IMR-90 (cell line): ENCODE results near the gene KCTD20. TPM values are rescaled to one million over a fixed set of nuclear protein-coding genes. Genes with fewer than 3 reads are reported as not detected.

ENCODE experiments used
- ATAC-seq: fragments of 200-7000 bp; cut with Tn5 transposase; 2 replicates; pipeline ENCODE4 v1.9.1; 2020; ENCODE audit warnings: low read depth, mild to moderate bottlenecking, moderate library complexity
- BruUV-seq: library from RNA; stranded (reverse); fragments of 400-500 nt; replicated peaks from 2 replicates; lab custom pipeline; 2021; lab: Mats Ljungman, UMichigan
- CTCF ChIA-PET: fragments of 300-600 bp; formaldehyde crosslinking; extraction: SDS; loops from one replicate; lab custom pipeline; 2021; ENCODE audit warnings: antibody characterized with exemption; lab: Yijun Ruan, JAX
- POLR2A ChIA-PET: fragments of 300-600 bp; sonication (Branson Sonifier 250); formaldehyde crosslinking; loops from one replicate; lab custom pipeline; 2022; ENCODE audit warnings: antibody characterized with exemption; ENCODE audit not compliant: unreplicated experiment; lab: Charles Lee
- DNase-seq: peaks from one replicate; pipeline ENCODE4 v3.0.0; 2013
- H2AFZ ChIP-seq: replicated peaks from 2 replicates; pipeline ENCODE3; 2013; ENCODE audit warnings: low read length, mild to moderate bottlenecking; ENCODE audit not compliant: poor library complexity
- H2AK5ac ChIP-seq: 2 replicates; pipeline ENCODE4 v1.6.1; 2013; ENCODE audit warnings: low read depth, low read length, inconsistent platforms
- H2AK9ac ChIP-seq: replicated peaks from 2 replicates; pipeline ENCODE3; 2013; ENCODE audit warnings: mild to moderate bottlenecking, low read depth, low read length, moderate library complexity; ENCODE audit not compliant: poor library complexity
- H2BK120ac ChIP-seq: 2 replicates; pipeline ENCODE4 v1.6.1; 2013; ENCODE audit warnings: low read depth, low read length, inconsistent platforms
- H2BK15ac ChIP-seq: 3 replicates; pipeline ENCODE4 v1.6.1; 2013; ENCODE audit warnings: low read depth, low read length, inconsistent platforms
- H2BK20ac ChIP-seq: 2 replicates; pipeline ENCODE4 v1.6.1; 2013; ENCODE audit warnings: low read depth, mild to moderate bottlenecking, inconsistent platforms, low read length, moderate library complexity
- H2BK5ac ChIP-seq: 2 replicates; pipeline ENCODE4 v1.6.1; 2013; ENCODE audit warnings: mild to moderate bottlenecking, low read depth, low read length, inconsistent platforms; ENCODE audit not compliant: poor library complexity, severe bottlenecking
- H3K14ac ChIP-seq: replicated peaks from 2 replicates; pipeline ENCODE4 v1.6.1; 2013; ENCODE audit warnings: low read depth, low read length, inconsistent platforms
- H3K18ac ChIP-seq: 2 replicates; pipeline ENCODE4 v1.6.1; 2013; ENCODE audit warnings: low read depth, low read length, control low read depth
- H3K23ac ChIP-seq: 2 replicates; pipeline ENCODE4 v1.6.1; 2013; ENCODE audit warnings: low read depth, low read length, inconsistent platforms
- H3K27ac ChIP-seq: 2 replicates; pipeline ENCODE4 v1.5.1; 2013; ENCODE audit warnings: mild to moderate bottlenecking, control low read depth, low read length; ENCODE audit not compliant: insufficient read depth
- H3K27me3 ChIP-seq: 2 replicates; pipeline ENCODE4 v1.6.1; 2013; ENCODE audit warnings: low read length; ENCODE audit not compliant: control insufficient read depth, insufficient read depth
- H3K36me3 ChIP-seq: 2 replicates; pipeline ENCODE4 v1.6.1; 2013; ENCODE audit warnings: low read length, mixed read lengths; ENCODE audit not compliant: control insufficient read depth, insufficient read depth
- H3K4ac ChIP-seq: 2 replicates; pipeline ENCODE4 v1.6.1; 2013; ENCODE audit warnings: low read depth, low read length, inconsistent platforms
- H3K4me1 ChIP-seq: 2 replicates; pipeline ENCODE4 v1.6.1; 2013; ENCODE audit warnings: low read length, mixed read lengths; ENCODE audit not compliant: control insufficient read depth, insufficient read depth
- H3K4me2 ChIP-seq: 2 replicates; pipeline ENCODE4 v1.6.1; 2013; ENCODE audit warnings: low read depth, mild to moderate bottlenecking, control low read depth, low read length, moderate library complexity
- H3K4me3 ChIP-seq: 2 replicates; pipeline ENCODE4 v1.5.1; 2013; ENCODE audit warnings: low read depth, mild to moderate bottlenecking, control low read depth, low read length, moderate library complexity; ENCODE audit not compliant: insufficient read depth
- H3K56ac ChIP-seq: 2 replicates; pipeline ENCODE4 v1.6.1; 2013; ENCODE audit warnings: low read length, inconsistent platforms; ENCODE audit not compliant: insufficient read depth; ENCODE audit errors: extremely low read depth
- H3K79me1 ChIP-seq, 2 experiments: 2 replicates each; pipeline ENCODE4 v1.6.1; 2013; ENCODE audit warnings: low read length in 2 of 2, inconsistent platforms in 1 of 2, low read depth in 1 of 2
- H3K9ac ChIP-seq: 2 replicates; pipeline ENCODE4 v1.6.1; 2013; ENCODE audit warnings: low read depth, low read length, control low read depth
- H3K9me1 ChIP-seq: 2 replicates; pipeline ENCODE4 v1.6.1; 2013; ENCODE audit warnings: low read length, inconsistent platforms; ENCODE audit not compliant: insufficient read depth
- H3K9me3 ChIP-seq: 2 replicates; pipeline ENCODE4 v1.6.1; 2013; ENCODE audit warnings: low read length; ENCODE audit not compliant: control insufficient read depth, insufficient read depth
- H4K20me1 ChIP-seq: 2 replicates; pipeline ENCODE4 v1.6.1; 2013; ENCODE audit warnings: low read length, inconsistent platforms; ENCODE audit not compliant: insufficient read depth
- H4K5ac ChIP-seq: 2 replicates; pipeline ENCODE4 v1.6.1; 2013; ENCODE audit warnings: mild to moderate bottlenecking, low read depth, low read length, control low read depth
- H4K8ac ChIP-seq, 2 experiments: 2 replicates each; pipeline ENCODE4 v1.6.1; 2013; ENCODE audit warnings: low read depth in 2 of 2, low read length in 2 of 2, control low read depth in 1 of 2, inconsistent platforms in 1 of 2
- H4K91ac ChIP-seq: 2 replicates; pipeline ENCODE4 v1.6.1; 2013; ENCODE audit warnings: low read depth, low read length, inconsistent platforms; ENCODE audit not compliant: insufficient read depth
- BHLHE40 ChIP-seq: fragments of 150-350 bp; IDR thresholded peaks from 2 replicates; pipeline ENCODE4 v1.6.1; 2016; ENCODE audit warnings: mild to moderate bottlenecking, low read depth, low read length
- CEBPB ChIP-seq: IDR thresholded peaks from 2 replicates; pipeline ENCODE4 v1.6.1; 2012; ENCODE audit warnings: low read depth, low read length, improper control_type of control experiment
- MAFK ChIP-seq: IDR thresholded peaks from 2 replicates; pipeline ENCODE4 v1.6.1; 2012; ENCODE audit warnings: low read depth, low read length, improper control_type of control experiment
- MAZ ChIP-seq: IDR thresholded peaks from 2 replicates; pipeline ENCODE4 v1.6.1; 2012; ENCODE audit warnings: low read depth, mild to moderate bottlenecking, low read length, improper control_type of control experiment, moderate library complexity, borderline replicate concordance
- MXI1 ChIP-seq: IDR thresholded peaks from 2 replicates; pipeline ENCODE4 v1.6.1; 2012; ENCODE audit warnings: low read depth, mild to moderate bottlenecking, low read length, moderate library complexity, borderline replicate concordance
- NFE2L2 ChIP-seq: fragments of 150-350 bp; IDR thresholded peaks from 2 replicates; pipeline ENCODE4 v1.6.1; 2016; ENCODE audit warnings: low read depth, mild to moderate bottlenecking, low read length
- POLR2A ChIP-seq: IDR thresholded peaks from 2 replicates; pipeline ENCODE4 v1.6.1; 2012; ENCODE audit warnings: mild to moderate bottlenecking, low read depth, low read length
- RAD21 ChIP-seq: IDR thresholded peaks from 2 replicates; pipeline ENCODE4 v1.6.1; 2012; ENCODE audit warnings: low read length, improper control_type of control experiment
- RCOR1 ChIP-seq: IDR thresholded peaks from 2 replicates; pipeline ENCODE4 v1.6.1; 2012; ENCODE audit warnings: mild to moderate bottlenecking, low read length, improper control_type of control experiment; ENCODE audit not compliant: insufficient replicate concordance
- RFX5 ChIP-seq: IDR thresholded peaks from 2 replicates; pipeline ENCODE4 v1.8.0; 2012; ENCODE audit warnings: low read depth, mild to moderate bottlenecking, low read length, moderate library complexity
- SMC3 ChIP-seq: fragments of 150-350 bp; IDR thresholded peaks from 2 replicates; pipeline ENCODE4 v1.6.1; 2016; ENCODE audit warnings: low read depth, mild to moderate bottlenecking, antibody characterized with exemption, low read length, moderate library complexity
- WGBS, 2 experiments: methylation state at CpG; one replicate each; pipeline versions ENCODE4 v1.1.5 to v1.1.7; 2013; ENCODE audit warnings: missing lambda C conversion rate in 2 of 2; ENCODE audit not compliant: insufficient read length in 1 of 2; ENCODE audit errors: extremely low coverage in 2 of 2; 5-methylcytosine and 5-hydroxymethylcytosine counted together
- dilution Hi-C: fragments of 300-500 bp; cut with HindIII; formaldehyde crosslinking; loops from one replicate; pipeline ENCODE4 v1.14.3; 2018; ENCODE audit warnings: low sequenced_read_pairs; ENCODE audit not compliant: unreplicated experiment
- in situ Hi-C: fragments of 300-500 bp; cut with MboI; formaldehyde crosslinking; loops from 3 replicates; pipeline ENCODE4 v1.14.3; 2019; ENCODE audit warnings: low sequenced_read_pairs, inconsistent platforms, mixed read lengths
- intact Hi-C: fragments of 100-400 bp; cut with micrococcal nuclease; formaldehyde crosslinking; loops from 2 replicates; pipeline ENCODE4 v1.10.0; 2022
- polyA plus RNA-seq, 3 experiments: library from polyadenylated mRNA; depleted of rRNA; stranded (reverse); fragments of >200 nt; gene quantifications; 2 replicates each; pipeline ENCODE4 v1.2.3, GENCODE V29; 2012; ENCODE audit warnings: low replicate concordance in 1 of 3
- total RNA-seq: library from RNA; depleted of rRNA; stranded (reverse); fragments of >200 nt; gene quantifications from 2 replicates; pipeline ENCODE4 v1.2.3, GENCODE V29; 2012
- TF ChIP-seq, protein P1 (sequence below): conservative IDR thresholded peaks from 2 replicates; pipeline ENCODE4 v1.5.1; 2012; ENCODE audit warnings: mild to moderate bottlenecking, low read depth, low read length, improper control_type of control experiment
- TF ChIP-seq, protein P2 (sequence below): fragments of 150-350 bp; IDR thresholded peaks from 2 replicates; pipeline ENCODE4 v1.6.1; 2016; ENCODE audit warnings: low read depth, mild to moderate bottlenecking, low read length, moderate library complexity, borderline replicate concordance
- TF ChIP-seq, protein P3 (sequence below): fragments of 150-350 bp; IDR thresholded peaks from 2 replicates; pipeline ENCODE4 v1.6.1; 2017; ENCODE audit warnings: mild to moderate bottlenecking, antibody characterized with exemption, low read length, low read depth

KCTD20 gene
- total and polyA plus RNA-seq, 2 of the 4 experiments (the other 2 are of a cell fraction) = 55.4 to 150 TPM

DNA sequence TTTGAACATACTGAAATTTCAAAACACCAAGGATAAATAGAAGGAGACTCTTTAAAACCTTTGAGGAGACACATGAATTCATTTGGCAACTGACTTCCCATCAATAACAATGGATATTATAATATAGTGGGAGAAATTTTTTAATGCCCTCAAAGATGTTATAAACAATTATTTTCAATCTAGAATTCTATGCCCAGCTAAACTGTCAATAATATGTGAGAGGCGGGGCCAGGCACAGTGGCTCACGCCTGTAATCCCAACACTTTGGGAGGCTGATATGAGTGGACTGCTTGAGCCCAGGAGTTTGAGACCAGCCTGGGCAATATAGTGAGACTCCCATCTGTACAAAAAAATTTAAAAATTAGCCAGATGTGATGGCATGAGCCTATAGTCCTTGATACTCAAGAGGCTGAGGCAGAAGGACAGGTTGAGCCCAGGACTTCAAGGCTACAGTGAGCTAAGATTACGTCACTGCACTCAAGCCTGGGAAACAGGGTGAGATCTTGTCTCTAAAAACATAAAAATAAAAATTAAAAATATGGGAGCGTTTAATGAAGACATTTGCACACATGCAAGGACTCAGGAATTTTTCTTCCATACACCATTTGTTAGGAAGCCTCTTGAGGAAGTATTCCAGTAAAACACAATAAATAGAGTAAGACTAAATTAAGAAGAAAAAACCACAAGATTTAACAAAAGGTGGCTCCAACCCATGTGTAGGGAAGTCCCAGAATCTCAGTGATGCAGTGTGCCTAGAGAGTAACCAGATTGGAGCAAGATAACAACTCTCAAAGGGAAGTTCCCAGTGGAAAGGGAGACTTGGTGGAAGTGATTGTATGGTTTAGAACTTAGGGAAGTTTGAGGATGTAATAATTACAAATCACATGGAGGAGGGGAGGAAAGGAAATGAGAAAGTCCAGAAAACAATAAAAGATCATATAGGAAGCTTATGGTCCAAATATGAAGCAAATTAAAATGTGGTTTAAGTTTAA is 29.0 kb upstream of the KCTD20 start:
- intact Hi-C loops = no loop called here
- H2AFZ ChIP-seq = no peak overlapping the region
- TF ChIP-seq CEBPB = no peak
- no peak for TF ChIP-seq RFX5
- no peak for TF ChIP-seq RAD21
- no peak for TF ChIP-seq BHLHE40
- no peak for TF ChIP-seq MXI1
- TF ChIP-seq, protein P1, sequence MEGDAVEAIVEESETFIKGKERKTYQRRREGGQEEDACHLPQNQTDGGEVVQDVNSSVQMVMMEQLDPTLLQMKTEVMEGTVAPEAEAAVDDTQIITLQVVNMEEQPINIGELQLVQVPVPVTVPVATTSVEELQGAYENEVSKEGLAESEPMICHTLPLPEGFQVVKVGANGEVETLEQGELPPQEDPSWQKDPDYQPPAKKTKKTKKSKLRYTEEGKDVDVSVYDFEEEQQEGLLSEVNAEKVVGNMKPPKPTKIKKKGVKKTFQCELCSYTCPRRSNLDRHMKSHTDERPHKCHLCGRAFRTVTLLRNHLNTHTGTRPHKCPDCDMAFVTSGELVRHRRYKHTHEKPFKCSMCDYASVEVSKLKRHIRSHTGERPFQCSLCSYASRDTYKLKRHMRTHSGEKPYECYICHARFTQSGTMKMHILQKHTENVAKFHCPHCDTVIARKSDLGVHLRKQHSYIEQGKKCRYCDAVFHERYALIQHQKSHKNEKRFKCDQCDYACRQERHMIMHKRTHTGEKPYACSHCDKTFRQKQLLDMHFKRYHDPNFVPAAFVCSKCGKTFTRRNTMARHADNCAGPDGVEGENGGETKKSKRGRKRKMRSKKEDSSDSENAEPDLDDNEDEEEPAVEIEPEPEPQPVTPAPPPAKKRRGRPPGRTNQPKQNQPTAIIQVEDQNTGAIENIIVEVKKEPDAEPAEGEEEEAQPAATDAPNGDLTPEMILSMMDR = no peak
- TF ChIP-seq, protein P2, sequence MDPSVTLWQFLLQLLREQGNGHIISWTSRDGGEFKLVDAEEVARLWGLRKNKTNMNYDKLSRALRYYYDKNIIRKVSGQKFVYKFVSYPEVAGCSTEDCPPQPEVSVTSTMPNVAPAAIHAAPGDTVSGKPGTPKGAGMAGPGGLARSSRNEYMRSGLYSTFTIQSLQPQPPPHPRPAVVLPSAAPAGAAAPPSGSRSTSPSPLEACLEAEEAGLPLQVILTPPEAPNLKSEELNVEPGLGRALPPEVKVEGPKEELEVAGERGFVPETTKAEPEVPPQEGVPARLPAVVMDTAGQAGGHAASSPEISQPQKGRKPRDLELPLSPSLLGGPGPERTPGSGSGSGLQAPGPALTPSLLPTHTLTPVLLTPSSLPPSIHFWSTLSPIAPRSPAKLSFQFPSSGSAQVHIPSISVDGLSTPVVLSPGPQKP = no peak
- no peak for TF ChIP-seq MAFK
- no peak for TF ChIP-seq NFE2L2
- no peak for TF ChIP-seq SMC3
- no peak for TF ChIP-seq MAZ
- TF ChIP-seq POLR2A = no peak
- TF ChIP-seq RCOR1 = no peak
- TF ChIP-seq, protein P3, sequence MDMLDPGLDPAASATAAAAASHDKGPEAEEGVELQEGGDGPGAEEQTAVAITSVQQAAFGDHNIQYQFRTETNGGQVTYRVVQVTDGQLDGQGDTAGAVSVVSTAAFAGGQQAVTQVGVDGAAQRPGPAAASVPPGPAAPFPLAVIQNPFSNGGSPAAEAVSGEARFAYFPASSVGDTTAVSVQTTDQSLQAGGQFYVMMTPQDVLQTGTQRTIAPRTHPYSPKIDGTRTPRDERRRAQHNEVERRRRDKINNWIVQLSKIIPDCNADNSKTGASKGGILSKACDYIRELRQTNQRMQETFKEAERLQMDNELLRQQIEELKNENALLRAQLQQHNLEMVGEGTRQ = no peak

More for the DNA sequence above, 29.0 kb upstream of the KCTD20 start:
- no peak overlapping the region for H3K4me2 ChIP-seq
- DNase-seq = no peak
- in situ Hi-C loops (no loop called here), dilution Hi-C loops (no loop called here)
- H3K4ac ChIP-seq = no peak overlapping the region
- H3K4me3 ChIP-seq = no peak overlapping the region
- no peak overlapping the region for H4K5ac ChIP-seq
- 0 out of 2 replicates have a peak, but pooled peaks cover 3% of the 10 kb centered on the region for H3K9me1 ChIP-seq
- H3K9ac ChIP-seq = no peak overlapping the region
- H4K91ac ChIP-seq = no peak overlapping the region
- no peak overlapping the region for H2BK120ac ChIP-seq
- H3K27ac ChIP-seq = no peak overlapping the region
- ATAC-seq = no peak
- no CpG with 5 or more reads among the region's 4 CpGs for WGBS, 2 experiments
- no peak overlapping the region for H3K56ac ChIP-seq
- no peak overlapping the region for H2AK5ac ChIP-seq
- H2BK5ac ChIP-seq = no peak overlapping the region
- H3K79me1 ChIP-seq = no peaks in the 10 kb centered on the region
- no peak overlapping the region for H4K8ac ChIP-seq
- no peak overlapping the region for H3K23ac ChIP-seq
- H3K9me3 ChIP-seq = no peaks in the 10 kb centered on the region
- H3K36me3 ChIP-seq = no peaks in the 10 kb centered on the region
- ChIA-PET CTCF (no interaction called here), POLR2A (no interaction called here)
- H3K27me3 ChIP-seq = peaks cover 7% of the 10 kb centered on the region
- no peaks in the 10 kb centered on the region for H3K4me1 ChIP-seq
- no peak overlapping the region for H2BK20ac ChIP-seq
- no TSS peak for BruUV-seq
- H4K20me1 ChIP-seq = no peaks in the 10 kb centered on the region
- H3K14ac ChIP-seq = no peak overlapping the region
- no peak overlapping the region for H2BK15ac ChIP-seq
- H3K18ac ChIP-seq = no peak overlapping the region
- H2AK9ac ChIP-seq = no peak overlapping the region
